Esophagus (tissue), 2 donors: ENCODE results near the gene RFPL2. TPM values are rescaled to one million over a fixed set of nuclear protein-coding genes. Genes with fewer than 3 reads are reported as not detected.

Experiments
- H3K27ac ChIP-seq, 2 donors: one replicate each; pipeline ENCODE4 v1.5.1; 2013; ENCODE audit warnings: low read depth in 2 of 2, mild to moderate bottlenecking in 2 of 2, inconsistent platforms in 1 of 2, low read length in 1 of 2, moderate library complexity in 1 of 2
- H3K27me3 ChIP-seq, 2 donors: one replicate each; pipeline ENCODE4 v1.6.1; 2013; ENCODE audit warnings: low read length in 2 of 2, control low read depth in 1 of 2, mild to moderate bottlenecking in 1 of 2; ENCODE audit not compliant: insufficient read depth in 2 of 2, control insufficient read depth in 1 of 2
- H3K36me3 ChIP-seq, 2 donors: one replicate each; pipeline ENCODE4 v1.6.1; 2013; ENCODE audit warnings: low read length in 1 of 2; ENCODE audit not compliant: control insufficient read depth in 2 of 2, insufficient read depth in 2 of 2
- H3K4me1 ChIP-seq, 2 donors: one replicate each; pipeline ENCODE4 v1.6.1; 2013; ENCODE audit warnings: low read length in 1 of 2; ENCODE audit not compliant: control insufficient read depth in 2 of 2, insufficient read depth in 2 of 2
- H3K4me3 ChIP-seq, 2 donors: one replicate each; pipeline ENCODE4 v1.5.1; 2013; ENCODE audit warnings: low read length in 2 of 2, mild to moderate bottlenecking in 2 of 2, low read depth in 1 of 2, moderate library complexity in 1 of 2
- H3K9me3 ChIP-seq, 2 donors: one replicate each; pipeline ENCODE4 v1.6.1; 2013; ENCODE audit warnings: mild to moderate bottlenecking in 2 of 2, low read depth in 1 of 2, low read length in 1 of 2, moderate library complexity in 1 of 2; ENCODE audit not compliant: control insufficient read depth in 2 of 2, insufficient read depth in 1 of 2
- WGBS, 2 donors: extraction: QIAGEN DNeasy Blood & Tissue Kit; methylation state at CpG; one replicate each; pipeline ENCODE4 v1.1.7; 2013; 5-methylcytosine and 5-hydroxymethylcytosine counted together
- polyA plus RNA-seq, 2 donors: library from polyadenylated mRNA; stranded (reverse); fragments of 200-250 nt; gene quantifications; one replicate each; pipeline ENCODE4 v1.2.3, GENCODE V29; 2013
- donor health status: healthy with polysubstance abuse.
- donor health status: Bipolar disorder and iron deficiency.

RFPL2 gene
- polyA plus RNA-seq, 2 donors, result 0.05 TPM; not detected in 1

GRCh38 chr22:32232191-32232830, 27.4 kb upstream of the RFPL2 start:
- no peaks in the 10 kb centered on the region for H3K4me1 ChIP-seq
- 64 to 69% methylated on average over 5 of the region's 5 CpGs for WGBS, 2 donors
- no peaks in the 10 kb centered on the region for H3K36me3 ChIP-seq
- H3K9me3 ChIP-seq, result no peaks in the 10 kb centered on the region
- H3K4me3 ChIP-seq, result no peak overlapping the region
- H3K27ac ChIP-seq, result no peak overlapping the region
- no peaks in the 10 kb centered on the region for H3K27me3 ChIP-seq

GRCh38 chr22:32226326-32227104, 21.6 kb upstream of the RFPL2 start:
- H3K4me1 ChIP-seq, result no peaks in the 10 kb centered on the region
- H3K9me3 ChIP-seq, result no peaks in the 10 kb centered on the region
- H3K27me3 ChIP-seq, result peaks cover 0 to 2% of the 10 kb centered on the region in 2 donors
- no peaks in the 10 kb centered on the region for H3K36me3 ChIP-seq
- H3K27ac ChIP-seq, result no peak overlapping the region
- no peak overlapping the region for H3K4me3 ChIP-seq
- WGBS, 2 donors, result 58 to 62% methylated on average over 7 of the region's 7 CpGs

- Histone ChIP-seq H3K4me1 (no peaks in the 10 kb centered on the region), H3K36me3 (no peaks in the 10 kb centered on the region), H3K27me3 (peaks cover 0 to 2% of the 10 kb centered on the region in 2 donors), H3K4me3 (no peak overlapping the region), H3K9me3 (no peaks in the 10 kb centered on the region), H3K27ac (no peak overlapping the region)
- 77 to 84% methylated on average over 1 of the region's 1 CpG for WGBS, 2 donors
These were observed 18.1 kb upstream of the RFPL2 start for GRCh38 chr22:32222991-32223390.

- 87 to 91% methylated on average over 3 of the region's 3 CpGs for WGBS, 2 donors
- no peaks in the 10 kb centered on the region for H3K4me1 ChIP-seq
- H3K36me3 ChIP-seq, result no peaks in the 10 kb centered on the region
- no peaks in the 10 kb centered on the region for H3K9me3 ChIP-seq
- H3K4me3 ChIP-seq, result no peak overlapping the region
- peaks cover 0 to 2% of the 10 kb centered on the region in 2 donors for H3K27me3 ChIP-seq
- H3K27ac ChIP-seq, result no peak overlapping the region
These were observed 14.2 kb upstream of the RFPL2 start for GRCh38 chr22:32219026-32219425.

GRCh38 chr22:32218470-32218869, 13.6 kb upstream of the RFPL2 start:
- Histone ChIP-seq H3K4me1 (no peaks in the 10 kb centered on the region), H3K4me3 (no peak overlapping the region), H3K27ac (no peak overlapping the region), H3K9me3 (no peaks in the 10 kb centered on the region), H3K36me3 (no peaks in the 10 kb centered on the region), H3K27me3 (peaks cover 0 to 2% of the 10 kb centered on the region in 2 donors)
- WGBS, 2 donors, result 74 to 75% methylated on average over 6 of the region's 6 CpGs

GRCh38 chr22:32217465-32217864, 12.6 kb upstream of the RFPL2 start:
- Histone ChIP-seq H3K9me3 (no peaks in the 10 kb centered on the region), H3K4me1 (no peaks in the 10 kb centered on the region), H3K27me3 (no peaks in the 10 kb centered on the region), H3K36me3 (no peaks in the 10 kb centered on the region), H3K27ac (no peak overlapping the region), H3K4me3 (no peak overlapping the region)
- 74% methylated on average over 2 of the region's 2 CpGs for WGBS, 2 donors

- WGBS, 2 donors, result 81 to 86% methylated on average over 10 of the region's 10 CpGs
- H3K9me3 ChIP-seq, result no peaks in the 10 kb centered on the region
- H3K36me3 ChIP-seq, result no peaks in the 10 kb centered on the region
- H3K27ac ChIP-seq, result no peak overlapping the region
- no peaks in the 10 kb centered on the region for H3K4me1 ChIP-seq
- H3K27me3 ChIP-seq, result no peaks in the 10 kb centered on the region
- H3K4me3 ChIP-seq, result no peak overlapping the region
These were observed 12.0 kb upstream of the RFPL2 start for GRCh38 chr22:32216911-32217310.

- 73 to 74% methylated on average over 7 of the region's 7 CpGs for WGBS, 2 donors
- Histone ChIP-seq H3K9me3 (no peaks in the 10 kb centered on the region), H3K4me3 (no peak overlapping the region), H3K4me1 (no peaks in the 10 kb centered on the region), H3K27ac (no peak overlapping the region), H3K27me3 (no peaks in the 10 kb centered on the region), H3K36me3 (no peaks in the 10 kb centered on the region)
These were observed 6.1 kb upstream of the RFPL2 start for GRCh38 chr22:32211011-32211410.

GRCh38 chr22:32208681-32209080, 3.8 kb upstream of the RFPL2 start:
- Histone ChIP-seq H3K4me3 (no peak overlapping the region), H3K4me1 (peaks cover 0 to 1% of the 10 kb centered on the region in 2 donors), H3K27ac (no peak overlapping the region), H3K36me3 (no peaks in the 10 kb centered on the region), H3K9me3 (no peaks in the 10 kb centered on the region), H3K27me3 (peaks cover 0 to under 1% of the 10 kb centered on the region in 2 donors)
- 87 to 95% methylated on average over 3 of the region's 3 CpGs for WGBS, 2 donors
